K562 (cell line): ENCODE data around the gene PI4KA. TPM values are rescaled to one million over a fixed set of nuclear protein-coding genes. Genes with fewer than 3 reads are reported as not detected.
"Not testable (repeated sequence)": the region's sequence is repeated elsewhere in the genome, so short reads cannot be mapped to it uniquely, and the experiment has no call there.

Experiments
- ATAC-seq: fragments of 200-7000 bp; cut with Tn5 transposase; 3 replicates; pipeline ENCODE4 v1.9.1; 2020; ENCODE audit warnings: moderate library complexity
- BruUV-seq: library from RNA; stranded (reverse); fragments of 400-500 nt; replicated peaks from 2 replicates; lab custom pipeline; 2021; lab: Mats Ljungman, UMichigan
- CTCF ChIA-PET: fragments of 300-600 bp; formaldehyde crosslinking; extraction: SDS; loops from one replicate; lab custom pipeline; 2021; ENCODE audit warnings: low intra/inter-chr PET ratio; lab: Yijun Ruan, JAX
- POLR2A ChIA-PET: fragments of 300-600, 350-650 bp; sonication (Branson Sonifier 250); formaldehyde crosslinking; extraction: SDS; loops from one replicate; lab custom pipeline; 2021; ENCODE audit warnings: antibody characterized with exemption, inconsistent platforms; lab: Yijun Ruan, JAX
- DNase-seq, 4 experiments: peaks; one replicate each; pipeline versions ENCODE4 v3.0.0 to v3.0.0-alpha.2; 2011 to 2018; ENCODE audit warnings: low spot score in 3 of 4, mixed read lengths in 3 of 4; ENCODE audit errors: extremely low read depth in 1 of 4
- FAIRE-seq: peaks from 2 replicates; lab custom pipeline; 2011; peaks lifted over from hg19 to GRCh38; lab: Jason Lieb, UNC
- H2AFZ ChIP-seq: 2 replicates; pipeline ENCODE4 v1.6.0; 2011; ENCODE audit warnings: low read depth, low read length, control low read depth, inconsistent platforms
- H3K27ac ChIP-seq: fragments of 200-600 bp; 3 replicates; pipeline ENCODE4 v1.8.0; 2011; ENCODE audit warnings: low read depth, mild to moderate bottlenecking, control low read depth, inconsistent platforms, low read length, moderate library complexity, mixed read lengths; ENCODE audit errors: extremely low read depth
- H3K27me3 ChIP-seq, 2 experiments: fragments of 300-600 bp in 1 of 2; 2 replicates in 1 of 2; 3 replicates in 1 of 2; pipeline versions ENCODE4 v1.6.0 to v1.8.0; 2011; ENCODE audit warnings: inconsistent platforms in 2 of 2, low read length in 2 of 2, mild to moderate bottlenecking in 1 of 2, mixed read lengths in 1 of 2, moderate library complexity in 1 of 2; ENCODE audit not compliant: control insufficient read depth in 2 of 2, insufficient read depth in 2 of 2
- H3K36me3 ChIP-seq: fragments of 300-600 bp; 3 replicates; pipeline ENCODE4 v1.8.0; 2011; ENCODE audit warnings: mild to moderate bottlenecking, low read length, inconsistent platforms; ENCODE audit not compliant: control insufficient read depth, insufficient read depth
- H3K4me1 ChIP-seq, 2 experiments: fragments of 200-600 bp in 1 of 2; replicated peaks in 1 of 2; 2 replicates in 1 of 2; 3 replicates in 1 of 2; pipeline versions ENCODE4 v1.5.1 to v1.8.0; 2011; ENCODE audit warnings: inconsistent platforms in 2 of 2, low read length in 2 of 2, mild to moderate bottlenecking in 1 of 2, mixed read lengths in 1 of 2, moderate library complexity in 1 of 2; ENCODE audit not compliant: control insufficient read depth in 2 of 2, insufficient read depth in 2 of 2
- H3K4me2 ChIP-seq: 2 replicates; pipeline ENCODE4 v1.6.1; 2011; ENCODE audit warnings: low read length, control low read depth, inconsistent platforms, mixed read lengths; ENCODE audit not compliant: insufficient read depth
- H3K4me3 ChIP-seq: fragments of 200-600 bp; sonication (generic), shearing (Covaris generic); 2 replicates; pipeline ENCODE4 v1.5.1; 2016; ENCODE audit warnings: control low read depth, inconsistent platforms
- H3K79me2 ChIP-seq: fragments of 200-600 bp; 3 replicates; pipeline ENCODE4 v1.8.0; 2011; ENCODE audit warnings: low read length, inconsistent platforms; ENCODE audit not compliant: control insufficient read depth, insufficient read depth
- H3K9ac ChIP-seq, 2 experiments: 2 replicates each; pipeline versions ENCODE4 v1.6.0 to v1.6.1; 2011; ENCODE audit warnings: low read depth in 2 of 2, low read length in 2 of 2, control low read depth in 1 of 2, inconsistent platforms in 1 of 2, mild to moderate bottlenecking in 1 of 2, mixed read lengths in 1 of 2; ENCODE audit not compliant: insufficient read depth in 1 of 2
- H3K9me1 ChIP-seq: one replicate; pipeline ENCODE4 v1.6.0; 2011; ENCODE audit warnings: inconsistent platforms, mild to moderate bottlenecking, low read length, moderate library complexity; ENCODE audit not compliant: control insufficient read depth, insufficient read depth
- H3K9me3 ChIP-seq: replicated peaks from 2 replicates; pipeline ENCODE4 v1.5.1; 2011; ENCODE audit warnings: low read depth, low read length, inconsistent platforms; ENCODE audit not compliant: control insufficient read depth, insufficient read depth
- H4K20me1 ChIP-seq: replicated peaks from 2 replicates; pipeline ENCODE4 v1.6.1; 2011; ENCODE audit warnings: low read length, inconsistent platforms, mixed read lengths; ENCODE audit not compliant: control insufficient read depth, insufficient read depth
- BRCA1 ChIP-seq, 2 experiments: fragments of 450-650 bp in 1 of 2; sonication (generic) in 1 of 2; formaldehyde crosslinking in 1 of 2; IDR thresholded peaks; 2 replicates each; pipeline versions ENCODE4 v1.5.0 to v1.6.1; 2017 to 2020; ENCODE audit warnings: mild to moderate bottlenecking in 1 of 2, missing genetic modification reagents in 1 of 2
- TEAD4 ChIP-seq, 2 experiments: sonication (generic) in 1 of 2; formaldehyde crosslinking in 1 of 2; IDR thresholded peaks; 2 replicates each; pipeline versions ENCODE4 v1.6.1 to v1.8.0; 2012 to 2022; ENCODE audit warnings: borderline replicate concordance in 1 of 2, inconsistent platforms in 1 of 2, low read length in 1 of 2, mild to moderate bottlenecking in 1 of 2, missing genetic modification reagents in 1 of 2
- ZC3H4 ChIP-seq: sonication (generic); formaldehyde crosslinking; IDR thresholded peaks from 2 replicates; pipeline ENCODE4 v1.9.0; 2021; ENCODE audit warnings: missing genetic modification reagents, borderline replicate concordance
- ZFX ChIP-seq: sonication (generic); formaldehyde crosslinking; IDR thresholded peaks from 2 replicates; pipeline ENCODE4 v1.8.0; 2022; ENCODE audit warnings: mild to moderate bottlenecking, missing genetic modification reagents, moderate library complexity
- ZNF184 ChIP-seq: sonication (generic); formaldehyde crosslinking; IDR thresholded peaks from 2 replicates; pipeline ENCODE4 v1.5.0; 2020; ENCODE audit warnings: missing genetic modification reagents
- WGBS: fragments of 100-300 bp; shearing (Covaris generic); methylation state at CpG from one replicate; pipeline ENCODE4 v1.1.6; 2016; ENCODE audit warnings: low coverage, mixed read lengths; ENCODE audit not compliant: insufficient coverage; ENCODE audit errors: missing lambda C conversion rate; 5-methylcytosine and 5-hydroxymethylcytosine counted together
- in situ Hi-C: fragments of 300-500 bp; cut with MboI; formaldehyde crosslinking; loops from 4 replicates; pipeline ENCODE4 v1.15.0; 2018; ENCODE audit warnings: inconsistent platforms, mixed read lengths
- intact Hi-C: fragments of 100-400 bp; cut with micrococcal nuclease; formaldehyde crosslinking; loops from 2 replicates; pipeline ENCODE4 v1.14.2; 2022
- polyA plus RNA-seq, 8 experiments: library from polyadenylated mRNA; depleted of rRNA in 4 of 8; stranded (reverse) in 5 of 8; unstranded in 3 of 8; fragments of >200 nt; fragmentation: Nextera tagmentation in 2 of 8; fragmentation: Illumina TruSeq in 1 of 8; extraction: Ambion mirVana in 2 of 8; extraction: Trizol in 1 of 8; gene quantifications; 2 replicates each; pipeline versions ENCODE4 v1.2.1 to v1.2.3, GENCODE V29; 2011 to 2014; ENCODE audit warnings: inconsistent platforms in 1 of 8, missing spikeins in 1 of 8
- total RNA-seq, 7 experiments: library from RNA; depleted of rRNA in 6 of 7; stranded (reverse); fragments of >200 nt in 6 of 7; fragmentation: Illumina TruSeq in 2 of 7; extraction: Trizol in 2 of 7; gene quantifications; 2 replicates each; pipeline versions ENCODE4 v1.2.1 to v1.2.3, GENCODE V29; 2011 to 2021; ENCODE audit warnings: low replicate concordance in 1 of 7
- TF ChIP-seq, protein P1 (sequence below): sonication (generic); formaldehyde crosslinking; IDR thresholded peaks from 2 replicates; pipeline ENCODE4 v1.9.0; 2022; ENCODE audit warnings: mild to moderate bottlenecking, missing genetic modification reagents
- TF ChIP-seq, protein P2 (sequence below): fragments of 250-450 bp; sonication (Bioruptor Pico); IDR thresholded peaks from 2 replicates; pipeline ENCODE4 v1.9.0; 2021; ENCODE audit warnings: mild to moderate bottlenecking, inconsistent platforms
- TF ChIP-seq, protein P3 (sequence below): sonication (generic); formaldehyde crosslinking; IDR thresholded peaks from 2 replicates; pipeline ENCODE4 v1.9.0; 2022; ENCODE audit warnings: mild to moderate bottlenecking, missing genetic modification reagents
- TF ChIP-seq, protein P4 (sequence below): sonication (generic); formaldehyde crosslinking; IDR thresholded peaks from 2 replicates; pipeline ENCODE4 v1.8.0; 2022; ENCODE audit warnings: mild to moderate bottlenecking, missing genetic modification reagents

PI4KA gene
- total and polyA plus RNA-seq, 9 of the 15 experiments (the other 6 are each of a cell fraction or from before 2014, with no cell fraction given) = 7.3 to 187 (median 84.7) TPM

DNA sequence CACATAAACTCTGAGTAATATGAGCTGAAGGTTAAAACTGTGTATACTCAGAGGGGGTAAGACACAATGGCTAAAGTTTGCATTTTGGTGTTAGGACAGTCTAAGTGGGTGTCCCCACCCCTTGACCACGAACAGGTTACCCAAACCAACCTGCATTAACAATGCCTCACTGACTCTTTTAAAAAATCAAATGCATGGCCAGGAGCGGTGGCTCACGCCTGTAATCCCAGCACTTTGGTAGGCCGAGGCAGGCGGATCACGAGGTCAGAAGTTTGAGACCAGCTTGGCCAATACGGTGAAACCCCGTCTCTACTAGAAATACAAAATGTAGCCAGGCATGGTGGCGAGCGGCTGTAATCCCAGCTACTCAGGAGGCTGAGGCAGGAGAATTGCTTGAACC, 19.3 kb downstream of the PI4KA start:
- BruUV-seq; H3K4me3 ChIP-seq; H3K36me3 ChIP-seq; H2AFZ ChIP-seq; intact Hi-C loops; in situ Hi-C loops; H3K27me3 ChIP-seq; H3K27ac ChIP-seq; FAIRE-seq; ATAC-seq; H3K9me1 ChIP-seq; CTCF ChIA-PET; H3K9ac ChIP-seq; H3K9me3 ChIP-seq; H3K4me2 ChIP-seq; TF ChIP-seq TEAD4 (IDR thresholded peaks at IDR 0.05; ENCODE audit: low read length); BRCA1 (IDR thresholded peaks at IDR 0.05): not testable (repeated sequence)
- WGBS = 90% methylated on average over 10 of the region's 10 CpGs
- peaks cover 33% of the 10 kb centered on the region for H4K20me1 ChIP-seq
- DNase-seq = peak in 2 of 4 experiments; percentile 24 to 50
- TF ChIP-seq, protein P1, sequence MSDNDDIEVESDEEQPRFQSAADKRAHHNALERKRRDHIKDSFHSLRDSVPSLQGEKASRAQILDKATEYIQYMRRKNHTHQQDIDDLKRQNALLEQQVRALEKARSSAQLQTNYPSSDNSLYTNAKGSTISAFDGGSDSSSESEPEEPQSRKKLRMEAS = peak; percentile 49
- TF ChIP-seq, protein P2, sequence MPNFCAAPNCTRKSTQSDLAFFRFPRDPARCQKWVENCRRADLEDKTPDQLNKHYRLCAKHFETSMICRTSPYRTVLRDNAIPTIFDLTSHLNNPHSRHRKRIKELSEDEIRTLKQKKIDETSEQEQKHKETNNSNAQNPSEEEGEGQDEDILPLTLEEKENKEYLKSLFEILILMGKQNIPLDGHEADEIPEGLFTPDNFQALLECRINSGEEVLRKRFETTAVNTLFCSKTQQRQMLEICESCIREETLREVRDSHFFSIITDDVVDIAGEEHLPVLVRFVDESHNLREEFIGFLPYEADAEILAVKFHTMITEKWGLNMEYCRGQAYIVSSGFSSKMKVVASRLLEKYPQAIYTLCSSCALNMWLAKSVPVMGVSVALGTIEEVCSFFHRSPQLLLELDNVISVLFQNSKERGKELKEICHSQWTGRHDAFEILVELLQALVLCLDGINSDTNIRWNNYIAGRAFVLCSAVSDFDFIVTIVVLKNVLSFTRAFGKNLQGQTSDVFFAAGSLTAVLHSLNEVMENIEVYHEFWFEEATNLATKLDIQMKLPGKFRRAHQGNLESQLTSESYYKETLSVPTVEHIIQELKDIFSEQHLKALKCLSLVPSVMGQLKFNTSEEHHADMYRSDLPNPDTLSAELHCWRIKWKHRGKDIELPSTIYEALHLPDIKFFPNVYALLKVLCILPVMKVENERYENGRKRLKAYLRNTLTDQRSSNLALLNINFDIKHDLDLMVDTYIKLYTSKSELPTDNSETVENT (CRISPR knock-in tag) = 0 out of 2 replicates have a peak, but pooled peaks have one; percentile 53
- peak; percentile 19; the same call in 1 of the 2 replicates for TF ChIP-seq ZFX (CRISPR knock-in tag)
- 0 out of 2 replicates have a peak, but pooled peaks have one; percentile 41 for TF ChIP-seq ZC3H4 (CRISPR knock-in tag)
- peak; percentile 89; the same call in 1 of the 2 replicates for TF ChIP-seq TEAD4 (CRISPR knock-in tag; IDR thresholded peaks at IDR 0.05; ENCODE audit: borderline replicate concordance)
- 0 out of 2 replicates have a peak, but pooled peaks have one; percentile 46 for TF ChIP-seq ZNF184 (CRISPR knock-in tag)
- TF ChIP-seq, protein P3, sequence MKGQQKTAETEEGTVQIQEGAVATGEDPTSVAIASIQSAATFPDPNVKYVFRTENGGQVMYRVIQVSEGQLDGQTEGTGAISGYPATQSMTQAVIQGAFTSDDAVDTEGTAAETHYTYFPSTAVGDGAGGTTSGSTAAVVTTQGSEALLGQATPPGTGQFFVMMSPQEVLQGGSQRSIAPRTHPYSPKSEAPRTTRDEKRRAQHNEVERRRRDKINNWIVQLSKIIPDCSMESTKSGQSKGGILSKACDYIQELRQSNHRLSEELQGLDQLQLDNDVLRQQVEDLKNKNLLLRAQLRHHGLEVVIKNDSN (CRISPR knock-in tag) = peak; percentile 52; the same call in 1 of the 2 replicates
- TF ChIP-seq BRCA1 (CRISPR knock-in tag; IDR thresholded peaks at IDR 0.05) = peak; percentile 71; the same call in 1 of the 2 replicates
- TF ChIP-seq, protein P4, sequence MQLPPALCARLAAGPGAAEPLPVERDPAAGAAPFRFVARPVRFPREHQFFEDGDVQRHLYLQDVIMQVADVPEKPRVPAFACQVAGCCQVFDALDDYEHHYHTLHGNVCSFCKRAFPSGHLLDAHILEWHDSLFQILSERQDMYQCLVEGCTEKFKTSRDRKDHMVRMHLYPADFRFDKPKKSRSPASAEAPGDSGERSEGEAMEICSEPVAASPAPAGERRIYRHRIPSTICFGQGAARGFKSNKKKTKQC = peak; percentile 74; the same call in 1 of the 2 replicates
- peaks cover 59% of the 10 kb centered on the region for H3K79me2 ChIP-seq
- POLR2A ChIA-PET = interaction anchor here (0.6 to 9.2 kb wide), 5 partner anchors 8 to 28 kb away, joined by 3 to 93 read pairs (median 6); no protein-coding TSS in a partner anchor
- H3K4me1 ChIP-seq = peaks cover 14 to 23% of the 10 kb centered on the region in 2 experiments
